Measurements from ENCODE around the gene SLC13A4.
"Not testable (repeated sequence)": the region's sequence is repeated elsewhere in the genome, so short reads cannot be mapped to it uniquely, and the experiment has no call there.

SLC13A4 gene

DNA sequence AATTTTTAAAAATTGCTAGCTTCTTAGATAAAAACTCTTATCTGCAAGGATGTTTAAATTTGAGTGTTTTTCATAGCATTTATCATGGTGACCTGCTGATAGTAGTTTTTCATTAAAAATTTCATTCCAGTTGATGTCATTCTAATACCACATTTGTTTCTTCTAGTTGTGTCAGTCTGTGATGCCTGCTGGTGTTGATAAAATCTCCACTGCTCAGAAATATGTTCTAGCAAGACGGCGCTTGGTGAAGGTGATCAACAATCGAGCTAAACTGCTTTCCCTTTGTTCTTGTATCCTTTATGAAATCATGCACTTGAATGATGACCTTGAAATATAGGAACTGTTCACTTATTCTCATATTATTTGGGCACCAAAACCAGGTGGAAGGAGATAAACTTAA lies 83.3 kb downstream of the SLC13A4 start:
- no peaks in the 10 kb centered on the region for H3K27me3 ChIP-seq (replicated peaks in 2 of 5; ENCODE audit: control insufficient read depth in 4 of 5, insufficient read depth in 5 of 5, low read length in 4 of 5)
- peaks cover 0 to 5% (median 1%) of the 10 kb centered on the region in 4 experiments for H3K4me1 ChIP-seq (ENCODE audit: control extremely low read depth in 1 of 4, control insufficient read depth in 4 of 4, insufficient read depth in 4 of 4, low read length in 3 of 4)
- 83% methylated on average over 3 of the region's 3 CpGs for WGBS (ENCODE audit: insufficient coverage)
- ChIA-PET POLR2A (interaction anchor here (0.7 kb wide), 1 partner anchor 177 kb away, joined by 3 read pairs; no protein-coding TSS in a partner anchor), CTCF (interaction anchor here (0.6 to 6.1 kb wide), 24 partner anchors 9 to 371 kb away, joined by 3 to 67 read pairs (median 5); partner anchors contain the start of gene STMP1)
- H3K36me3 ChIP-seq (ENCODE audit: control insufficient read depth in 4 of 4, insufficient read depth in 4 of 4, low read length in 3 of 4): peaks cover 13 to 85% (median 55%) of the 10 kb centered on the region in 4 experiments
- no peak overlapping the region for H3K27ac ChIP-seq (ENCODE audit: insufficient read depth in 1 of 2, low read depth in 1 of 2, low read length in 2 of 2, poor library complexity in 1 of 2, severe bottlenecking in 2 of 2)
- DNase-seq: no peak
- no peak overlapping the region for H3K4me3 ChIP-seq (ENCODE audit: control insufficient read depth in 1 of 7, extremely low read depth in 1 of 7, insufficient read depth in 4 of 7, low read depth in 2 of 7, low read length in 6 of 7)
- no peaks in the 10 kb centered on the region for H3K9me3 ChIP-seq (ENCODE audit: control extremely low read depth in 1 of 5, control insufficient read depth in 4 of 5, insufficient read depth in 2 of 5, low read depth in 1 of 5, low read length in 4 of 5)

GRCh38 chr7:135644154-135644553 lies 83.8 kb downstream of the SLC13A4 start:
- no peak overlapping the region for H3K4me3 ChIP-seq (ENCODE audit: control insufficient read depth in 1 of 7, extremely low read depth in 1 of 7, insufficient read depth in 4 of 7, low read depth in 2 of 7, low read length in 6 of 7)
- WGBS (ENCODE audit: insufficient coverage): no CpG with 5 or more reads among the region's 3 CpGs
- CTCF ChIA-PET: interaction anchor here (0.8 to 6.1 kb wide), 17 partner anchors 10 to 370 kb away, joined by 3 to 67 read pairs (median 5); partner anchors contain the start of gene STMP1
- H3K9me3 ChIP-seq (ENCODE audit: control extremely low read depth in 1 of 5, control insufficient read depth in 4 of 5, insufficient read depth in 2 of 5, low read depth in 1 of 5, low read length in 4 of 5): no peaks in the 10 kb centered on the region
- peaks cover 17 to 85% (median 56%) of the 10 kb centered on the region in 4 experiments for H3K36me3 ChIP-seq (ENCODE audit: control insufficient read depth in 4 of 4, insufficient read depth in 4 of 4, low read length in 3 of 4)
- peaks cover 0 to 5% (median 1%) of the 10 kb centered on the region in 4 experiments for H3K4me1 ChIP-seq (ENCODE audit: control extremely low read depth in 1 of 4, control insufficient read depth in 4 of 4, insufficient read depth in 4 of 4, low read length in 3 of 4)
- H3K27ac ChIP-seq (ENCODE audit: insufficient read depth in 1 of 2, low read depth in 1 of 2, low read length in 2 of 2, poor library complexity in 1 of 2, severe bottlenecking in 2 of 2): no peak overlapping the region
- H3K27me3 ChIP-seq (replicated peaks in 2 of 5; ENCODE audit: control insufficient read depth in 4 of 5, insufficient read depth in 5 of 5, low read length in 4 of 5): no peaks in the 10 kb centered on the region
- peak in 1 of 3 donors; percentile 11 for DNase-seq
- POLR2A ChIA-PET: no interaction called here

DNA sequence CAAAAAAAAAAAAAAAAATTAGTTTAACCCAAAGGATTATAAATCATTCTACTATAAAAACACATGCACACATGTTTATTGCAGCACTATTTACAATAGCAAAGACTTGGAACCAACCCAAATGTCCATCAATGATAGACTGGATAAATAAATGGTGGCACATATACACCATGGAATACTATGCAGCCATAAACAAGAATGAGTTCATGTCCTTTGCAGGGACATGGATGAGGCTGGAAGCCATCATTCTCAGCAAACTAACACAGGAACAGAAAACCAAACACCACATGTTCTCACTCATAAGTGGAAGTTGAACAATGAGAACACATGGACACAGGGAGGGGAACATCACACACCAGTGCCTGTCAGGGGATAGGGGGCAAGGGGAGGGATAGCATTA lies 88.3 kb downstream of the SLC13A4 start:
- H3K4me1 ChIP-seq (ENCODE audit: control extremely low read depth in 1 of 4, control insufficient read depth in 4 of 4, insufficient read depth in 4 of 4, low read length in 3 of 4); H3K4me3 ChIP-seq (ENCODE audit: control insufficient read depth in 1 of 7, extremely low read depth in 1 of 7, insufficient read depth in 4 of 7, low read depth in 2 of 7, low read length in 6 of 7); H3K27me3 ChIP-seq (replicated peaks in 2 of 5; ENCODE audit: control insufficient read depth in 4 of 5, insufficient read depth in 5 of 5, low read length in 4 of 5); H3K27ac ChIP-seq (ENCODE audit: insufficient read depth in 1 of 2, low read depth in 1 of 2, low read length in 2 of 2, poor library complexity in 1 of 2, severe bottlenecking in 2 of 2); CTCF ChIA-PET; POLR2A ChIA-PET; H3K9me3 ChIP-seq (ENCODE audit: control extremely low read depth in 1 of 5, control insufficient read depth in 4 of 5, insufficient read depth in 2 of 5, low read depth in 1 of 5, low read length in 4 of 5); DNase-seq: not testable (repeated sequence)
- H3K36me3 ChIP-seq (ENCODE audit: control insufficient read depth in 4 of 4, insufficient read depth in 4 of 4, low read length in 3 of 4): peaks cover 35 to 82% (median 63%) of the 10 kb centered on the region in 4 experiments

DNA sequence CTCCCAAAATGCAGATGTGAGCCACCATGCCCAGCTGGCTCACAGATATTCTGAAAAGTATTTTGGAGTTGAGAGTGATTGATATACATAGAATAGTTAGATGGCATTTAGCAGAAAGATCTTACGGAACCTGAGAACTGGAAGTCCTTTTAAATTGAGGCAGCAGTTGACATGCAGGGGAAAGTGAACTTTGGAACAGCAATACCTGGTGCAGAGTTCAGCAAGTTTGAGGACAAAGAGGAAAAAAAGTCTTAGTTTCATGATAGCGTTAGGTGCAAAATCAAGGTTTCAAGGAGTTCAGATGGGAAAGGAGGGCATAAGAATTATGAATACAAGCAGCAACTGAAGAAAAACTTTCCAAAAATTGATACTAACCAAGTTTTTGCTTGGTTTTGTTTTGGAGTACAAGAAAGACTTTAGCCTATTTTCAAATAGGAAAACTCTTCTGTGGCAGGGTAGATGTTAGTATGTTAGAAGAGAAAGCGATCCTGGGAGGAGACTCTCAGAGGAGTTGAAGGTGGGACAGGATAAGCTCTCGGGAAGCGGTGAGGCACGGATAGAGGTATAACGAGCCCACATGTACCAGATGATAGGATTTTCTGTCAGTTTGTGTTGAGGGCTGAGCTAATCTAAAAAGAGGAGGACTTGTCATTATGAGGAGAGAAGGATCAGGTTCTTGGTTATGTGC lies 93.7 kb downstream of the SLC13A4 start:
- H3K27me3 ChIP-seq (replicated peaks in 2 of 5; ENCODE audit: control insufficient read depth in 4 of 5, insufficient read depth in 5 of 5, low read length in 4 of 5): no peaks in the 10 kb centered on the region
- H3K4me3 ChIP-seq (ENCODE audit: control insufficient read depth in 1 of 7, extremely low read depth in 1 of 7, insufficient read depth in 4 of 7, low read depth in 2 of 7, low read length in 6 of 7): no peak overlapping the region
- ChIA-PET CTCF (interaction anchor here (1.2 kb wide), 1 partner anchor 11 kb away, joined by 5 read pairs; no protein-coding TSS in a partner anchor), POLR2A (interaction anchor here (0.6 kb wide), 1 partner anchor 62 kb away, joined by 3 read pairs; no protein-coding TSS in a partner anchor)
- H3K9me3 ChIP-seq (ENCODE audit: control extremely low read depth in 1 of 5, control insufficient read depth in 4 of 5, insufficient read depth in 2 of 5, low read depth in 1 of 5, low read length in 4 of 5): no peaks in the 10 kb centered on the region
- DNase-seq: no peak
- 98% methylated on average over 7 of the region's 7 CpGs for WGBS (ENCODE audit: insufficient coverage)
- peaks cover 21 to 86% (median 60%) of the 10 kb centered on the region in 4 experiments for H3K36me3 ChIP-seq (ENCODE audit: control insufficient read depth in 4 of 4, insufficient read depth in 4 of 4, low read length in 3 of 4)
- no peak overlapping the region for H3K27ac ChIP-seq (ENCODE audit: insufficient read depth in 1 of 2, low read depth in 1 of 2, low read length in 2 of 2, poor library complexity in 1 of 2, severe bottlenecking in 2 of 2)
- H3K4me1 ChIP-seq (ENCODE audit: control extremely low read depth in 1 of 4, control insufficient read depth in 4 of 4, insufficient read depth in 4 of 4, low read length in 3 of 4): no peaks in the 10 kb centered on the region

All from common myeloid progenitor, CD34-positive (primary cell).